NT2/D1 (cell line): ENCODE measurements around the gene ANGEL1.

Experiments
- SUZ12 ChIP-seq: IDR thresholded peaks from 2 replicates; pipeline ENCODE4 v1.6.1; 2011; ENCODE audit not compliant: insufficient read length, insufficient read depth; ENCODE audit errors: extremely low read depth
- YY1 ChIP-seq: IDR thresholded peaks from 2 replicates; pipeline ENCODE4 v1.6.1; 2011; ENCODE audit not compliant: insufficient read length, insufficient read depth
- ZNF274 ChIP-seq: IDR thresholded peaks from 2 replicates; pipeline ENCODE4 v1.6.1; 2011; ENCODE audit warnings: mild to moderate bottlenecking, low read depth, low read length

DNA sequence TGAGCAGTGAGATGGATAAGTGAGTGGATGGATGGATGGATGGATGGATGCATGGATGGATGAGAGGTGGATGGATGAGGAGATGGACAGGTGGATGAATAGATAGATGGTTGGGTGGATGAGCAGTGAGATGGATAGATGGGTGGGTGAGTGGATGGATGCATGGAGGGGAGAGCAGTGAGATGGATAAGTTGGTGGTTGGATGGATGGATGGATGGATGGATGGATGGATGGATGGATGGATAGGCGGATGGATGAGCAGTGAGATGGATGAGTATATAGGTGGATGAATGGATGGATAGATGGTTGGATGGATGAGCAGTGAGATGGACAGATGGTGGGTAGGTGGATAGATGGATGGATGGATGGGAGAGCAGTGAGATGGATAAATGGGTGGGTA, 44.1 kb upstream of the ANGEL1 start:
- TF ChIP-seq ZNF274 (no peak), YY1 (no peak), SUZ12 (no peak)
